Progenitor cell of endocrine pancreas (in vitro differentiated cells): ENCODE data around the gene ANKS1B. TPM values are rescaled to one million over a fixed set of nuclear protein-coding genes. Genes with fewer than 3 reads are reported as not detected.

Experiments used
- DNase-seq: peaks from one replicate; pipeline ENCODE4 v3.0.0; 2021; ENCODE audit warnings: low spot score; ENCODE audit not compliant: unreplicated experiment
- H3K27ac Mint-ChIP-seq: 2 replicates; pipeline ENCODE4 v1.8.0; 2021; ENCODE audit warnings: mild to moderate bottlenecking, moderate library complexity, mixed read lengths
- H3K27me3 Mint-ChIP-seq: 2 replicates; pipeline ENCODE4 v1.8.0; 2021; ENCODE audit warnings: mixed read lengths
- H3K36me3 Mint-ChIP-seq: 2 replicates; pipeline ENCODE4 v1.8.0; 2022; ENCODE audit warnings: mixed read lengths; ENCODE audit not compliant: insufficient read depth
- H3K4me1 Mint-ChIP-seq: 2 replicates; pipeline ENCODE4 v1.8.0; 2021; ENCODE audit warnings: low read depth, mixed read lengths
- H3K4me3 Mint-ChIP-seq: 2 replicates; pipeline ENCODE4 v1.8.0; 2021; ENCODE audit warnings: low read depth, mild to moderate bottlenecking, moderate library complexity, mixed read lengths
- H3K9me3 Mint-ChIP-seq: 2 replicates; pipeline ENCODE4 v1.8.0; 2021; ENCODE audit warnings: low read depth, mixed read lengths
- CTCF ChIP-seq: fragments of 200-600 bp; sonication (generic); IDR thresholded peaks from one replicate; pipeline ENCODE4 v1.5.0; 2021; ENCODE audit warnings: antibody characterized with exemption, mild to moderate bottlenecking; ENCODE audit not compliant: unreplicated experiment
- total RNA-seq: library from RNA; stranded (reverse); gene quantifications from 2 replicates; pipeline ENCODE4 v1.2.1, GENCODE V29; 2021

ANKS1B gene
- total RNA-seq, 1 donor from 2014 or later = 10.1 TPM

- peaks cover 10% of the 10 kb centered on the region for H3K4me1 Mint-ChIP-seq
- no peak overlapping the region for H3K27ac Mint-ChIP-seq
- no peaks in the 10 kb centered on the region for H3K36me3 Mint-ChIP-seq
- H3K27me3 Mint-ChIP-seq = no peaks in the 10 kb centered on the region
- no peaks in the 10 kb centered on the region for H3K9me3 Mint-ChIP-seq
- no peak overlapping the region for H3K4me3 Mint-ChIP-seq
- TF ChIP-seq CTCF = no peak
- DNase-seq = no peak
These were observed 1111.0 kb downstream of the ANKS1B start for GRCh38 chr12:98873776-98874175.

GRCh38 chr12:98870504-98870903 is 1114.2 kb downstream of the ANKS1B start:
- Mint-ChIP-seq H3K27ac (no peak overlapping the region), H3K4me1 (peaks cover 19% of the 10 kb centered on the region), H3K9me3 (peaks cover 1% of the 10 kb centered on the region), H3K36me3 (no peaks in the 10 kb centered on the region), H3K27me3 (no peaks in the 10 kb centered on the region), H3K4me3 (no peak overlapping the region)
- no peak for DNase-seq
- no peak for TF ChIP-seq CTCF

- H3K27ac Mint-ChIP-seq = no peak overlapping the region
- DNase-seq = no peak
- no peaks in the 10 kb centered on the region for H3K27me3 Mint-ChIP-seq
- peaks cover 6% of the 10 kb centered on the region for H3K9me3 Mint-ChIP-seq
- TF ChIP-seq CTCF = no peak
- H3K4me1 Mint-ChIP-seq = peaks cover 19% of the 10 kb centered on the region
- no peaks in the 10 kb centered on the region for H3K36me3 Mint-ChIP-seq
- H3K4me3 Mint-ChIP-seq = no peak overlapping the region
These were observed 1114.7 kb downstream of the ANKS1B start for GRCh38 chr12:98869886-98870503.

- peaks cover 19% of the 10 kb centered on the region for H3K4me1 Mint-ChIP-seq
- H3K36me3 Mint-ChIP-seq = no peaks in the 10 kb centered on the region
- H3K27ac Mint-ChIP-seq = no peak overlapping the region
- no peak for DNase-seq
- no peak overlapping the region for H3K4me3 Mint-ChIP-seq
- H3K9me3 Mint-ChIP-seq = peaks cover 7% of the 10 kb centered on the region
- H3K27me3 Mint-ChIP-seq = peaks cover 3% of the 10 kb centered on the region
- no peak for TF ChIP-seq CTCF
These were observed 1116.2 kb downstream of the ANKS1B start for GRCh38 chr12:98868538-98868937.

- no peak overlapping the region for H3K4me3 Mint-ChIP-seq
- H3K27ac Mint-ChIP-seq = no peak overlapping the region
- H3K9me3 Mint-ChIP-seq = peaks cover 7% of the 10 kb centered on the region
- no peak for DNase-seq
- H3K36me3 Mint-ChIP-seq = no peaks in the 10 kb centered on the region
- no peak for TF ChIP-seq CTCF
- H3K27me3 Mint-ChIP-seq = peaks cover 3% of the 10 kb centered on the region
- H3K4me1 Mint-ChIP-seq = peaks cover 19% of the 10 kb centered on the region
These were observed 1116.7 kb downstream of the ANKS1B start for GRCh38 chr12:98868076-98868475.
